ENCODE results near the gene ELMO3.

Gene ELMO3

GRCh38 chr16:67163999-67164558, 34.9 kb upstream of the ELMO3 start:
- no peak for DNase-seq

- peak; percentile 47 for DNase-seq
Observed at GRCh38 chr16:67164599-67165061, 34.3 kb upstream of the ELMO3 start, which contains the start of gene HSF4. Gene HSF4, plus strand, starts transcription at chr16:67164745. Its CDS starts 67 bp downstream, at chr16:67164812.

DNA sequence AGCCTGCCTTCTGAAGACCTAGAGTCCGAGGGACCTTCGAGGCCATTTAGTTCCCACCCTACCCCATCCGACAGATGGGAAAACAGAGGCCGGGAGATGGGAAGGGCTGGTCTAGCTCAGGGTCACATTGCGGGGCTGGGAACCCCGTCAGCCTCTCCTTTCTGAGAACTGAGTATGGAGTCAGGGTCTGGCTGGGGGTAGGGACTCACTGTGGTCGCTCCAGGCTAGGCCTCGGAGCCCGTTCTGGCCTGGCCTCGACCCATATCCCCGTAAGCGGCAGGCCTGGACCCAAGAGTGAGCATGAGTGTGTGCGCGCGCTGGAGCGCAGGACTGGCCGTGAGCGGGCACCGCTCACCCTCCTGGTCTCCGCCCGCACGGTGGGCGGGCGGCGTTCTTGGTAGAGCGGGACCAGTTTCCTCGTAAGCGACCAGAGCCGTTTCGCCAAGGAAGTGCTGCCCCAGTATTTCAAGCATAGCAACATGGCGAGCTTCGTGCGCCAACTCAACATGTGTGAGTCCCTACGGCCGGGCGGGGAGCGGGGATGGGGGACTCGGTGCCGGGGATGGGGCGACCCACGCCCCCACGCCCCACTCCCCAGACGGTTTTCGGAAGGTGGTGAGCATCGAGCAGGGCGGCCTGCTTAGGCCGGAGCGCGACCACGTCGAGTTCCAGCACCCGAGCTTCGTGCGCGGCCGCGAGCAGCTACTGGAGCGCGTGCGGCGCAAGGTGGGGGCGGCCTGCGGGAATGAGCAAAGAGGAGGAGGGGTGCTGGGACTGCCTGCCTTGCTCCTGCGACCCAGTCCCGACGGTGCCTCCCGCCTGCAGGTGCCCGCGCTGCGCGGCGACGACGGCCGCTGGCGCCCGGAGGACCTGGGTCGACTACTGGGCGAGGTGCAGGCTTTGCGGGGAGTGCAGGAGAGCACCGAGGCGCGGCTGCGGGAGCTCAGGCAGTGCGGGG, 33.5 kb upstream of the ELMO3 start:
- peak; percentile 46 for DNase-seq

- no peak for DNase-seq
Observed at GRCh38 chr16:67166110-67166547, 32.8 kb upstream of the ELMO3 start.

DNA sequence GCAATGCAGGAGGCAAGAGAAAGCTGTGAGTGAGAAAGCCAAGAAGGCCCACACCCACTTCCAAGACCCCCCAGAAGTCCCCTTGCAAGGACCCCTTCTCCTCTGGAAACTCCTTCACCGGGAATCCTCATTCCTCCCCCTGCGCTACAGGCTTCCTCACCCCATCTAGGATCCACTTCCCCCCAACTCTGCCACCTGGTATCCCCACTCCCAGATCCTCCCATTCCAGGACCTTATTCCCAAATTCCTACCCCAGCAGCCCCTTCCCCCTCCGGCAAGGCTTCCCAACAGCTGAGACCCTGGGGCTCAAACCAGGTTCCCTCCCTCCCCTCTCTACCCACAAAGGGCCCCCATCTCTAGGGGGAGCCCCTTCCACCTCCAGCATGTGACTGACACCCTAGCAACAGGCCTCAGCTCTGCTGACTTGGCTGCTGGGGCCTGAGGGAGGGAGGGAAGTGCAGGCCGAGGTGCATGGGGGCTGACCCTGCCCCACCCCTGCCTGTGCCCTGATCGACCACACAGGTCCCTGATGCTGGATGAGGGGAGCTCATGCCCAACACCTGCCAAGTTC, 32.2 kb upstream of the ELMO3 start:
- no peak for DNase-seq

DNA sequence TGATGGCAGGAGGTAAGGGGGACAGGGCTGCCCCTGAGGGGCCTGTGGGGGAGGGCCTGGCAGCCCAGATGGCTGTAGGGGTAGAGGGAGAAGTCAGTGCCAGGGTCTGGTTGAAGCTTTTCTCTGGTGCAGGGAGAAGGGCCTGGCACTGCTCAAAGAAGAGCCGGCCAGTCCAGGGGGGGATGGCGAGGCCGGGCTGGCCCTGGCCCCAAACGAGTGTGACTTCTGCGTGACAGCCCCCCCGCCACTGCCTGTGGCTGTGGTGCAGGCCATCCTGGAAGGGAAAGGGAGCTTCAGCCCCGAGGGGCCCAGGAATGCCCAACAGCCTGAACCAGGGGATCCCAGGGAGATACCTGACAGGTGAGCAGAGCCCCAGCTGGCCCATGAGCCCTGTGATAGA, 31.3 kb upstream of the ELMO3 start:
- no peak for DNase-seq

GRCh38 chr16:67169011-67169451, 29.9 kb upstream of the ELMO3 start:
- DNase-seq = no peak

- DNase-seq = peak; percentile 72
Observed at GRCh38 chr16:67169642-67170167, 29.2 kb upstream of the ELMO3 start.

- DNase-seq = peak; percentile 61
Observed at GRCh38 chr16:67170168-67170948, 28.6 kb upstream of the ELMO3 start, which contains the start of gene NOL3. Gene NOL3, plus strand, starts transcription at chr16:67170538.

- no peak for DNase-seq
Observed at GRCh38 chr16:67170949-67171649, 27.8 kb upstream of the ELMO3 start.

DNA sequence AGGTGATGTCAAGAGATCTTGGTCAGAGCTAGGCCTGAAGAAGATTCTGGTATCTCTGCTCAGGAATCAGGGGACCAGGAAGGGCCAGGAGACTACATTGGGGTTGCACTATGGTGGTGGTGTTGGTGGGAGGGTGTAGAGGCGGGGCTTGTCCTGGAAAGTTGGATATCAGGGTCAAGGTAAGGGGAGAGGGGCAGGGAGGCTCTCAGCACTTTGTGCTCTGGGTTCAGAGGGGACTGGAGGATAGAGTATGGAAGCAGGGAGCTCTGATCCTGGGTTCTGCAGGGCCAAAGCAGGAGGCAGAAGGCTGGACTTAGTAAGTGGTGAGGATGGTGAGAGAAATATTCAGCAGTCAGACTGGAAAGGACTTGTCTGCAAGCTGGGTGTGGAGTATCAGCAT, 25.6 kb upstream of the ELMO3 start:
- DNase-seq = no peak

GRCh38 chr16:67173808-67174705, 24.9 kb upstream of the ELMO3 start:
- peak; percentile 93 for DNase-seq

DNA sequence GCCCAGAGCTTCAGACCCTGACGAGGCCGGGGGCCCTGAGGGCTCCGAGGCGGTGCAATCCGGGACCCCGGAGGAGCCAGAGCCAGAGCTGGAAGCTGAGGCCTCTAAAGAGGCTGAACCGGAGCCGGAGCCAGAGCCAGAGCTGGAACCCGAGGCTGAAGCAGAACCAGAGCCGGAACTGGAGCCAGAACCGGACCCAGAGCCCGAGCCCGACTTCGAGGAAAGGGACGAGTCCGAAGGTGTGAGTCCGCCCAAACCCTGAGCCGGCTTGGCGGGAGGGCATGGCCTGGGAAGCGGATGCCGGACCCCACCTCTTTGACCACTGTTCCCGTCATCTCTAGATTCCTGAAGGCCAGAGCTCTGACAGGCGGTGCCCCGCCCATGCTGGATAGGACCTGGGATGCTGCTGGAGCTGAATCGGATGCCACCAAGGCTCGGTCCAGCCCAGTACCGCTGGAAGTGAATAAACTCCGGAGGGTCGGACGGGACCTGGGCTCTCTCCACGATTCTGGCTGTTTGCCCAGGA, 24.2 kb upstream of the ELMO3 start:
- DNase-seq = no peak

- DNase-seq = no peak
Observed at GRCh38 chr16:67176662-67177061, 22.3 kb upstream of the ELMO3 start.

GRCh38 chr16:67177743-67178699, 20.9 kb upstream of the ELMO3 start:
- DNase-seq = peak; percentile 76

DNA sequence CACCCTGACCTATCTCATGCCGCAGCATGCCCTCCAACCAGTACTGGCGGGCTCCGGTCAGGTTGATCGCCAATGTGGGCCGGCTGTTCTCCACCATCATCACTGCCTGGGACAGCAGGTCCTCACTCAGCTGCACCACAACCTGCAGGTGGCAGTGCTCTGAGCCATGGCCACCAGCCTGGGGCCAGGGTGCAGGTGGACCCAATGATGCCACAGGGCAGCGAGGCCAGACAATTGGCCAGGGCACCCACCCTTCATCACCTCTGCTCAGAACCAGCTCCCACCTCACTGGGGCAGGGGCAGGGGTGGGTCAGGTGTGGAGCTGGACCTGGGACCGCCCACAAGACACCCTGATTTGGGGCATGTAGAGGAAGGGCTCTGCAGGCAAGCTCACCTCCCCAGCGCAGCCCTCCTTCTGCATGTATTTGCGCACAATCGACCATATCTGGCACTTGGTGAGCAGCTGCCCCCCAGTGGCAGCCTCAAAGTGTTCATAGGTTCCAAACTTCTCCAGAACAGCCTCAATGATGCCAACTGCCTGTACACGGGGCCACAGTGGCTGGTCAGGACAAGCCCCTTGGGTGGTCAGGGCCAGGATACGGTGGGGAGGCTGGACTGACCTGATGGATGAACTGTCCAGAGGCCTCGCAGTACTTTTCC, 19.4 kb upstream of the ELMO3 start:
- DNase-seq = peak; percentile 73

GRCh38 chr16:67180166-67180565, 18.8 kb upstream of the ELMO3 start:
- DNase-seq = no peak

- DNase-seq = no peak
Observed at GRCh38 chr16:67181346-67181745, 17.6 kb upstream of the ELMO3 start.

DNA sequence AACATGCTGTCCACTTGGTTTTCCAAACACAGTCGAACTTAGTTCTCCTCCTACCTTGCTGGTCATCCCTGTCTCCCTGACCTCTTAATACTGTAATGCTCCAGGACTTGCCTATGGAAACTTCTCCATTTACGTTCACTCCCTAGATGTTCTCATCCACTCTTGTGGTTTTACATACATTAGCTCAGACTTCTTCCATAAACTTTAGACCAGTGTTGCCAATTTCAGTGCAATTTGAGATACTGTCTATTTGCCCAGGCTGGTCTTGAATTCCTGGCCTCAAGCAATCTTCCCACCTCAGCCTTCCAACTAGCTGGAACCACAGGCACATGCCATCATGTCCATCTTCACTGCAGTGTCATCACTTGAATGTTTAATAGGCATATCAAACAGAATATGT, 16.6 kb upstream of the ELMO3 start:
- DNase-seq = no peak

Measured in hematopoietic multipotent progenitor cell treated with erythropoietin and hydrocortisone succinate and interleukin-3 and kit ligand, for 4 days (in vitro differentiated cells).